ENCODE results near the gene SNX20.

DNA sequence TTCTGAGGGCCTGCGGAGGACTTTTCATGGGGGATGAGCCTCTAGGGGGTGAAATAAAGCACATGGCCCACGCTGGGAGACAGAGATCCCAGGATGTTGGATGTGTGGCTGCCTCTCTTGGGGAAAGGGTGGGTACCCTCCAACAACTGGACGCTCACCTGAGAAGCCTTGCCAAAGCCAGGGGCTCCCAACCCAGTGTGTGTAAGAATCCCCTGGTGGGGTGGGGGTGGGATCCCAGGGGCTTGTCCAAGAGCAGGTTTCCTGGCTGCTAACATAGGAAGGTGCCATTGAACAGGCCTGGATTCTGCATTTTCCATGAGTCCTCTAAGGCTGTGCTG, 587 bp downstream of the SNX20 start:
- TF ChIP-seq, protein P1, sequence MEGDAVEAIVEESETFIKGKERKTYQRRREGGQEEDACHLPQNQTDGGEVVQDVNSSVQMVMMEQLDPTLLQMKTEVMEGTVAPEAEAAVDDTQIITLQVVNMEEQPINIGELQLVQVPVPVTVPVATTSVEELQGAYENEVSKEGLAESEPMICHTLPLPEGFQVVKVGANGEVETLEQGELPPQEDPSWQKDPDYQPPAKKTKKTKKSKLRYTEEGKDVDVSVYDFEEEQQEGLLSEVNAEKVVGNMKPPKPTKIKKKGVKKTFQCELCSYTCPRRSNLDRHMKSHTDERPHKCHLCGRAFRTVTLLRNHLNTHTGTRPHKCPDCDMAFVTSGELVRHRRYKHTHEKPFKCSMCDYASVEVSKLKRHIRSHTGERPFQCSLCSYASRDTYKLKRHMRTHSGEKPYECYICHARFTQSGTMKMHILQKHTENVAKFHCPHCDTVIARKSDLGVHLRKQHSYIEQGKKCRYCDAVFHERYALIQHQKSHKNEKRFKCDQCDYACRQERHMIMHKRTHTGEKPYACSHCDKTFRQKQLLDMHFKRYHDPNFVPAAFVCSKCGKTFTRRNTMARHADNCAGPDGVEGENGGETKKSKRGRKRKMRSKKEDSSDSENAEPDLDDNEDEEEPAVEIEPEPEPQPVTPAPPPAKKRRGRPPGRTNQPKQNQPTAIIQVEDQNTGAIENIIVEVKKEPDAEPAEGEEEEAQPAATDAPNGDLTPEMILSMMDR (CRISPR knock-in tag; IDR thresholded peaks at IDR 0.05): no peak
- TF ChIP-seq, protein P2, sequence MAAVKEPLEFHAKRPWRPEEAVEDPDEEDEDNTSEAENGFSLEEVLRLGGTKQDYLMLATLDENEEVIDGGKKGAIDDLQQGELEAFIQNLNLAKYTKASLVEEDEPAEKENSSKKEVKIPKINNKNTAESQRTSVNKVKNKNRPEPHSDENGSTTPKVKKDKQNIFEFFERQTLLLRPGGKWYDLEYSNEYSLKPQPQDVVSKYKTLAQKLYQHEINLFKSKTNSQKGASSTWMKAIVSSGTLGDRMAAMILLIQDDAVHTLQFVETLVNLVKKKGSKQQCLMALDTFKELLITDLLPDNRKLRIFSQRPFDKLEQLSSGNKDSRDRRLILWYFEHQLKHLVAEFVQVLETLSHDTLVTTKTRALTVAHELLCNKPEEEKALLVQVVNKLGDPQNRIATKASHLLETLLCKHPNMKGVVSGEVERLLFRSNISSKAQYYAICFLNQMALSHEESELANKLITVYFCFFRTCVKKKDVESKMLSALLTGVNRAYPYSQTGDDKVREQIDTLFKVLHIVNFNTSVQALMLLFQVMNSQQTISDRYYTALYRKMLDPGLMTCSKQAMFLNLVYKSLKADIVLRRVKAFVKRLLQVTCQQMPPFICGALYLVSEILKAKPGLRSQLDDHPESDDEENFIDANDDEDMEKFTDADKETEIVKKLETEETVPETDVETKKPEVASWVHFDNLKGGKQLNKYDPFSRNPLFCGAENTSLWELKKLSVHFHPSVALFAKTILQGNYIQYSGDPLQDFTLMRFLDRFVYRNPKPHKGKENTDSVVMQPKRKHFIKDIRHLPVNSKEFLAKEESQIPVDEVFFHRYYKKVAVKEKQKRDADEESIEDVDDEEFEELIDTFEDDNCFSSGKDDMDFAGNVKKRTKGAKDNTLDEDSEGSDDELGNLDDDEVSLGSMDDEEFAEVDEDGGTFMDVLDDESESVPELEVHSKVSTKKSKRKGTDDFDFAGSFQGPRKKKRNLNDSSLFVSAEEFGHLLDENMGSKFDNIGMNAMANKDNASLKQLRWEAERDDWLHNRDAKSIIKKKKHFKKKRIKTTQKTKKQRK (IDR thresholded peaks at IDR 0.05; ENCODE audit: low read length): no peak
- TF ChIP-seq TAF1 (CRISPR knock-in tag; IDR thresholded peaks at IDR 0.05) (no peak), RBAK (CRISPR knock-in tag; IDR thresholded peaks at IDR 0.05) (no peak)

All from HepG2 (cell line).